Measurements from ENCODE around the gene CDYL2.
"Not testable (repeated sequence)": the region's sequence is repeated elsewhere in the genome, so short reads cannot be mapped to it uniquely, and the experiment has no call there.

The CDYL2 gene

DNA sequence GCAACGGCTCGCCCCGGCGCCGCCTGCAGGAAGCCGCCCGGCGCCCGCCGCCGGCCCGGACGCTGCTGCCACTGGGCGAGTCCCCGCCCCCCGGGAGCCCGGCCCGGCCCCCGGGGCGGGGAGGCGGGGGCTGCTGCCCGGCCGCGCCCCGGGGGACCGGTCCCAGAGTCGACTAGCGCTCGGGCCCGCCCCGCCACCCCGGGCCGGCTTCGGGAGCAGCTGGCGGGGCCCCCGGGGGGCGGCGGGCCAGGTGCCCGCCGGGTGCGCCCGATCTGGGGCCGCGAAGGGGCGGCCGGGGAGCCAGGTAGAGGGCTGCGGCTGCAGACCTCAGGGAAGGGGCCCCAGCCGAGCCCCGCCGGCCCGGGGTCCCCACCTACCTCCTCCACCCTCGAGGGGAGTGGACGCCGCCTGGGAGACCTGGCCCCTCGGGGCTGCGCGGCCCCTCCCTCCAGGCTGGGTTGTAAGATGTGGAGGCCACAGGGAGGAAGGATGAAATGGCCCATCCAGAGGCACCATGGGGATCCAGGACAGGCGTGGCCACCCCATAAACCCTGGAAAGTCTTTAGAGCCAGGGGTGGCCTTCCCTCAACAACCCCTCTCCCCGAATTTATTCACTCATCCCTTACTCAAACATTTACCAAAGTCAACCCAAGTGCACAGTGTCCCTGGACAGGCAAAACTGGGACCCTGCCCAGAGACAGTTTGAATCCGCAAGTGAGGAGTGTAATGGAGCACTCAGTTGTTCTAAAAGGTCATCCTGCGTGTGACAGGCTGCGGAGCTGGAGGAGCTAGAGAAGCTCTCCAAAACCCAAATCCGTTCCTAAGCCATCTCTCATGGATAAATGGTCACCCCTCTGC lies at the start of gene CDYL2:
Gene CDYL2 (minus strand): TSS at position 73 of the 858 bp plus-strand sequence. CDS start 425 bp downstream, outside the sequence.
- no peak for DNase-seq

- DNase-seq = no peak
These were observed 48.0 kb upstream of the CDYL2 start for GRCh38 chr16:80852261-80852872.

DNA sequence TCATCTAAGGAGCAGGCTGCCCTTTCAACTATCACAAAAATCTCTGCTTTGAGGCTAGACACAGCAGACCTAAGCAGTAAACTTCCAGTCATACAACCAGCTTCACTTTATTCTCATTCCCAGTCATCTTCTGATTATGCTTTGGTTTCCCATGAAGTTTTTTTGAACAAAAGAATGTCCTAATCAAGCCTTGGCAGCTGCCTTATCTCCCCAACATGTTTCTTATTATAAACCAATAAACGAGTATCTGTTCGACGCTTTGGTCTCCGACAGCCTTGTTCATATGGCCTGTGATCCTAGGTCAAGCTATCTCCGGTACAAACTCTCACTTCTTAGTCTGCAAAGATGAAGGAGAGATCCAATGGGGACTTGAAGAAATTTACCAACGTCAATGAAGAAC lies 47.4 kb upstream of the CDYL2 start:
- no peak for DNase-seq

DNA sequence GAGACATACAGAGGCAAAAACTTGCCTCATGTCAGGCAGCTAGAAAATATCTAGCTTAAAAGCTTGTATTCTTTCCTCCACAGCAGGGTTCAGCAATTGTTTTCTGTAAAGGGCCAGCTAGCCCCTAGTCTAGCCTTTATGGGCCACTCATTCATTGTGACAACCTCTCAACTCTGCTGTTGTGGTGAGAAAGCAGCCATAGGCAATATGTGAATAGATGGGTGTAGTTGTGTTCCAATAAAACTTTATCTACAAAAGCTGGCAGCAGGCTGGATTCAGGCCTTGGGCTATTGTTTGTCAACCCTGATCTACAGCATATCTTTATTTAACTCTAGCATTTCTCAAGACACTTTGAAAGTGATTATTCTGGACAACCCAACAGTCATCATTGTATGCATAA lies 46.4 kb upstream of the CDYL2 start:
- no peak for DNase-seq

- DNase-seq = no peak
These were observed 44.5 kb upstream of the CDYL2 start for GRCh38 chr16:80848862-80849261.

DNA sequence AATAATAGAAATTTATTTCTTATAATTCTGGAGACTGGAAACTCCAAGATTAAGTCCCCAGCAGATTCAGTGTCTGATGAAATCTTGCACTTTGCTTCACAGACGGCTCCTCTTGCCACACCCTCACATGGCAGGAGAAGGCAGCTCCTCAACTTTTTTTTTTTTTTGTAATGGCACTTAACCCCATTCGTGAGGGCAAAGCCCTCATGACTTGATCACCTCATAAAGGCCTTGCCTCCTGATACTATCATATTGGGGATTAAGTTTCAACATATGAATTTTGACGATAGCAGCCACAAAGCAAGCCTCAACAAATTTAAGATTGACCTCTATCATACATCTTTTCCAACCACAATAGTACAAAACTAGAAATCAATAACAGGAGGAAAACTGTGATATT lies 42.3 kb upstream of the CDYL2 start:
- no peak for DNase-seq

DNA sequence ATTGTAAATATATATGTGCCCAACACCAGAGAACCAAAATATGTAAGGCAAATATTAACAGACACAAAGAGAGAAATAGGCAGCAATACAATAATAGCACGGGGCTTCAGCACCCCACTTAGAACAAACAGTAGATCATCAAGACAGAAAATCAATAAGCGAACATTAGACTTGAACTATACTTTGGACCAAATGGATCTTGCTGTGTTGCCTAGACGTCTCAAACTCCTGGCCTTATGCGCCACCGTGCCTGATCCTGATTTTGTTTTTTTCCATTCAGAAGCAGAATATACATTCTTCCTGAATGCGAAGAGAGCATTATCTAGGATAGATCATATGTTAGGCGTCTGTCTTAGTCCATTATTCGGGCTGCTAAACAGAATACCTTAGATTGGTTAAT lies 41.9 kb upstream of the CDYL2 start:
- DNase-seq = no peak

- no peak for DNase-seq
These were observed 40.0 kb upstream of the CDYL2 start for GRCh38 chr16:80844395-80844794.

DNA sequence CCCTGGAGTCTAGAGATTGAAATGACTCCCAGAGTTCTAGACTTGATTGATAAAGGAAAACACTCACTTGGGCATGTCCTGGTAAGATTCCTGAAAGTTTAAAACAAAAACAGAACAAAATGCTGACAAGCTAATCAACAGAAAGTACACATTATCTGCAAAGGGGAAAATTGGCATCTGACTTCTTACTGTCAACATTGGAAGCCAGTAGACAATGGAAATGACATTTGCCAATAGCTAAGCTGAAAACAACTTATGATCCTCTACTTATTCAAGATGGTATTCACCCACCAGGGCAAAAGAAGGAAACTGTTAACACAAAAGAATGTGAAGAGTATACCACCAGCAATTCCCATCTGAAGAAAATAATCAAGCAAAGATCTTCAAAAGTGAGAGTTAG lies 36.8 kb upstream of the CDYL2 start:
- DNase-seq = no peak

DNA sequence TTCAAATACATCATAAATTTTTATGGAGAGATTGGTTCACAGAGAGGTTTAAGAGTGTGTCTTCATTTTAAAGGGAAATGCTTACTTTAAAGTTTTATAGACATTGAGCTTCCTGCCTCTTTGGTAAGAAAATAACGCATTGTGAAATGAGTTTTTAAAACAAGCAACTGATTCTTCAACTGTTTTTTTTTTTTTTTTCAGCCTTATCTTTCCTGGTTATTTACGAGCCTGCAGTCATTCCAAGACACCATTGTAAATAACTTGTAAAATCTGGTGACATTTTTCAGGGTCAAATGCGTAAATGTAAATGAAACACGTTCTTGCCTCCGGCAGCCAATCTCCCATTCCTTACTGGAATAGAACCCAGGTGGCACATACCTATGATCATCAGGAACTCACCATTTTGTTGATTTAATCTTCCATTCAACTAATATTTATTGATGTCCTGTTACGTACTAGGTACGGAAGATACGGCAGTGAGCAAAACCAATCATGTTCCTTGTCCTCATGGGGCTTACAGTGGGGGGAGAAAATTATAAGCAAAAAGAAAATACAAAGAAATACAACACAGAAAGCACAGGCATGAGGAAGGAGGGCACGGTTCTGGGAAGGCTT lies 33.2 kb upstream of the CDYL2 start:
- no peak for DNase-seq

DNA sequence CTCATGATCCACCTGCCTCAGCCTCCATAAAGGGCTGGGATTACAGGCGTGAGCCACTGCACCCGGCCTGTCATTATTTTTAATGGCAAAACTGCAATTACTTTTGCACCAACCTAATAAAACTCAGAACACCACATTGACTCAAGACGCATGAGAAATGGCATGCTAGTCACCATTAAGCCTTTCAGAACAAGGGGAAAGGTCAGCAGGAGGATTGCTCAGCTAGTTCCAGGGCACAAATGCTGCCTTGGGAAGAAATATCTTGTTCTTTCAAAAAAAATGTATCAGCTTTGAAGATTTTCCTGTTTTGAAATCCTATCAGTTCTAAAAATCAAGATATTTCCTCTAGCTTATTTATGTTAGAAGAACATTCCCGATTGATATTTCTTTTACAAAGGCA lies 32.4 kb upstream of the CDYL2 start:
- DNase-seq = no peak

GRCh38 chr16:80836202-80836601 lies 31.8 kb upstream of the CDYL2 start:
- no peak for DNase-seq

- no peak for DNase-seq
These were observed 26.6 kb upstream of the CDYL2 start for GRCh38 chr16:80831039-80831438.

DNA sequence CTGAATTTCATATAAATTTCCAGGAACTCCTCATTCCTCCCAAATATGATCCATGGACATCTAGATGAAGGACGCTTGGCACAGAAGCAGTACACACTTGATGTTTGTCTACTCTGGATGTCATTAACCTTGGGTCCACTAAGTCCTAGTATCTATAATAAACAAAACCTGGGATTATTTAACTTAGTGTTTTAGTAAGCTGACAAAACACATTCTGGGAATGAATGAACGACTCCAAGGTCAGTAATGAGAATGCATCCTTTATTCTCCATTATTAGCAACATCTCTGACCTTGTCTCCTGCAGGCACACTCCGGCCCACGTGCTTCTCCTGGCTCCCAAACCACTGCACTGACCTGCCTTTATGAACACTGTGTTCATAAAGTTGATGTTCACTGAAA lies 24.1 kb upstream of the CDYL2 start:
- DNase-seq = no peak

GRCh38 chr16:80827007-80827406 lies 22.6 kb upstream of the CDYL2 start:
- DNase-seq = no peak

- no peak for DNase-seq
These were observed 21.0 kb upstream of the CDYL2 start for GRCh38 chr16:80825365-80825758.

GRCh38 chr16:80824623-80825364 lies 20.4 kb upstream of the CDYL2 start:
- no peak for DNase-seq

DNA sequence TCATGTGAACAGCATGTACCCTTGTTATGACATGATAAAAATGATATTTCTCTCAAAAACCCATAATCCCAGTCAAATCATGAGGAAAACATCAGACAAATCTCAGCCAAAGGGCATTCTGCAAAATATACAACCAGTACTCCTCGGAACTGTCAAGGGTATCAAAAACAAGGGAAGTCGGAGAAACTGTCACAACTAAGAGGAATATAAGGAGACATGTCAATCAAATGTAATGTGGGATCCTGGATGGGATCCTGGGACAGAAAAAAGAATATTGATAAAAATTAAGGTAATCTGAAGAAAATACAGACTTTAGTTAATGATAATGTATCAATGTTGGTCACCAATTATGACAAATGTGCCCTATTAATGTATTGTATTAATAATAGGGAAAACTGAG lies 15.6 kb upstream of the CDYL2 start:
- DNase-seq = no peak

DNA sequence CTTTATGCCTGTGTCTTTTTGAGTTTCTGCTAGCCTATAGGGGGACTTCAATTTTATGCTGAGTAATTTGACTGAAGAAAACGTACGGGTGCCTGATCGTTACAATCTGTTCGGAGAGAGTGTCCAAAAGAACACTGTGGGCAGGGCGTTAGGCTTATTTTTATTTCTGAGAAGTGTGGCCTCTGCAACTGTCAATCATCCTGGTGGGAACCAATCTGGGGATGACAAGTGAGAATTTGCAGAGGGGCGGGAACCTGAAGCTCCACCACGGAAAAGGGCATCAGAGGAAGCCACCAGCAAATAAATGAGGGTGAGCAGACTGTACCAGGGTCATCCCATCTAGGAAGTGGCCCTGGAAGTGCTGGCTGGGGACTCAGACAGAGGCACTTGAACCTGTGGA lies 12.0 kb upstream of the CDYL2 start:
- no peak for DNase-seq

GRCh38 chr16:80815278-80815677 lies 10.9 kb upstream of the CDYL2 start:
- not testable (repeated sequence) for DNase-seq

GRCh38 chr16:80812593-80812992 lies 8.2 kb upstream of the CDYL2 start:
- no peak for DNase-seq

DNA sequence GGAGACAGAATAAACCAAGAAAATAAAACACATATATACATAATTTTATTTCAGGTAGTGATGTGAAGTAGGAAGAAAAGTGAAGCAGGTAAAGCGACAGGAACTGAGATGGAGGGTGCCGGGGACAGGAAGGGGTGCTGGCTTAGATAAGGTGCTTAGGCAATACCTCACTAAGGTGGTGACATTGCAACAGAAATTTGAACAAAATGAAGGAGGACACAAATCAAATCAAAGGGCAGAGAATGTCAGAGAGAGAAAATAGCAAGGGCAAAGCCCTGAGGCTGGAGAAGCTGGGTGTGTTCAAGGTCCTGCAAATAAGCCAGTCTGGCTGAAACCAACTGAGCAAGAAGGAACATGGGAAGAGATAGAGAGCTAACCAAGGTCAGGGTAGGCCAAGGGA lies 5.0 kb upstream of the CDYL2 start:
- DNase-seq = no peak

DNA sequence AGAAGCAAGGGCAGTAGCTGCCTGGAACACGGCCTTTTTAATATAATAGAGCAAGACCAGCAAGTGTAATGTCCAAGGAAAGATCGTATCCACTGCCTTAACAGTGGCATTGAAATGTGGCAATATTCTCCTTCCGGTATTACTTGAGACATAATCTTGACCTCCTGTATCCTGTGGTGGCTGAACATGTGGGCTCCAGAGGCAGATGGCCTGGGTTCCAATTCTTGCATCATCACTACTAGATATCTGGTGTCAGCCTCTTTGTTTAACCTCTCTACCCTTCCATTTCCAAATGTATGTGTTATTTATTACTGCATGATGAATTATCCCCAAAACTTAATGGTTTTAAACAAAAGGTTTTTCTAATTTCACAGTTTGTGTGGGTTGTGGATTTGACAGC lies 3.5 kb upstream of the CDYL2 start:
- DNase-seq = no peak
